LoVo (cell line): Measurements from ENCODE around the gene CASP5.
"Not testable (repeated sequence)": the region's sequence is repeated elsewhere in the genome, so short reads cannot be mapped to it uniquely, and the experiment has no call there.

Experiments
- DNase-seq: peaks from one replicate; pipeline ENCODE4 v3.0.0-alpha.2; 2016; ENCODE audit warnings: low spot score

Gene CASP5

DNA sequence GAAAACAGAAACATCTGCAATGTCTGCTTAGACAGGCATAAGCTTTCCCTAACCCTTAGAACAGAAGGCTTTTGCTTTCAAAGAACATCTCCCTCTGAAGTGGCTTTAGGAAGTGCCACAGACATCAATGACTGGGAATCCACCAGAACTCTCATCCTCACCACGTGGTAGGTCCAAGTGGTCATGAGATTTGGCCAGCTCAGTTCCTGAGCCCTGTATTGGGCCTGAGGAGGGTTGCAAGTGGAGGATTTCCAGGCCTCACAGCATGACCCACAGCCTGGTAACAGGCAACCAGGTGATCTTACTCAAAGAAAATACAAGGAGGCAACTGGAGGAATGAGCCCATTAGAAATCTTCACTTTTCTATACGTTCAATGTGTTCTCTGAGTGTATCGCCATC is 10.4 kb upstream of the CASP5 start:
- DNase-seq = no peak

DNA sequence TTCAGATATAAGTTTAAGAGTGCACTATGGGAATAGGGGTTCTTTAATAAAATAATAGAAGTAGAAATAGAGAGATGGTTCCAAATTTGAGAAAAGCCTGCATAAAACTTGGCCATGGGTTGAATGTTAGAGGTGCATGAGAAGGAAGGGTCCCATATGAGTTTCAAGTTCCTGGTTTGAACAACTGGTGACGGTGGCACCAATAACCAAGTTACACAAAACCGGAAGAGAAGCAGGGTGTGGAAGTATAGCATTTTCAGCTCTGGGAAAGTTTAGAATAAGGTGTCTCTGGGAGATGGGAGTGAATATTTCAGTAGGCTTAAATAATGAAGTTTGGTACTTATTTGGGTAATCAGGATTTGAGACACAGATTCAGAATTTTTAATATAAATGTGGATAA is 9.5 kb upstream of the CASP5 start:
- DNase-seq = no peak

- DNase-seq = no peak
These were observed 4.7 kb upstream of the CASP5 start for GRCh38 chr11:105027678-105028077.

DNA sequence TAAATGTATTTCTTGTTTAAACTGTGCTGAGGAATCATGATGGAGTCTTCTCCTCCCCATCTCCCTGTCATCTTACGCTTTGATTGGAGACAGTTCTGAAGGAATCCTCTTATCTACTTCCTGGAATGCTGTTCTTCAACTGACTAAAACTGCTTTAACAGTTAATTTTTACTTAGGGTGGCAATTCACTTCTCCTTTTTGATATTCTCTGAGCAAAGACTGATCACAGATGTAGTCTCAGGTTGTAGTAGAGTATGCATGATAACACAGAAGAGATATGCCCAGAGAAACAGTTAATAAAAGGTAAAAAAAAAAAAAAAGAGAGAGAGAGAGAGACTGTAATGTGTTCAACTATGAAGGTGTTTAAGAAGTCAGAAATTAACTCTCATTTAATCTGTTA is 1.4 kb upstream of the CASP5 start:
- no peak for DNase-seq

- no peak for DNase-seq
These were observed 441 bp downstream of the CASP5 start for GRCh38 chr11:105022527-105022926.

DNA sequence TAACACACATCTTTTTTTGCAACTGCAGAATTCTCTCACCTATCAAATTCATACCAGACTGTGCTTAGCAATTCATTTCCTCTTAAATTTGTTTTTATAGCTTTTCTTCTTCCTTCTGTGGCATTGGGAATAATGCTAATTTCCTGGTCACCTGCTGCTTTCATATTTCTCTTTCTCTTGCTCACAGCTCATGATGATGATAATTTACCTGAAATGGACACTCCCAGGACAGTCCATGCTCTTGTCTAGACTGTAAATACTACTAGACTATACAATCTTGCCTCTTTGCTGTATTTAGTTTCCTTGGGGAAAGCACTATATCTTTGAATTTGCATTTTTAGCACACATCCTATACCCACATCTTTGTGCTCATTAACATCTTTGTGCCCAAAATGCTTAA is 15.5 kb downstream of the CASP5 start:
- DNase-seq = no peak

DNA sequence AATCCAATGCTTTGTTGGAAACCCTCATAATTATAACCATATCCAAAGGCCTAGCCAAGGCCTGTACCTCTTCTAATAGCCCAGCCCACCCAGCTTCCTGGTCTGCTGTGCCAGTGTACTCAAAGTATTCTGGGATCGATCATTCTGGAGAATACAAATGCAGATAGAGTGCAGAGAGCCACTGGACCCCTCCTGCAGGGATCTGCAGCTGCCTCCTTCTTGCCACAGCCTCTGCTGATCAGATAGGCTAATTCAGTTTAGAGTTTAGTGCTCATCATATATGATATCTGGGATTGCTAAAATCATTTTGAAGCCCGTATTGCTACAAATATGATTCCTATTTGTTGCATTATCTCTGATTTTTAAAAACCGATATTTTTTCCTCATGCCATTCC is 17.5 kb downstream of the CASP5 start:
- DNase-seq = no peak

DNA sequence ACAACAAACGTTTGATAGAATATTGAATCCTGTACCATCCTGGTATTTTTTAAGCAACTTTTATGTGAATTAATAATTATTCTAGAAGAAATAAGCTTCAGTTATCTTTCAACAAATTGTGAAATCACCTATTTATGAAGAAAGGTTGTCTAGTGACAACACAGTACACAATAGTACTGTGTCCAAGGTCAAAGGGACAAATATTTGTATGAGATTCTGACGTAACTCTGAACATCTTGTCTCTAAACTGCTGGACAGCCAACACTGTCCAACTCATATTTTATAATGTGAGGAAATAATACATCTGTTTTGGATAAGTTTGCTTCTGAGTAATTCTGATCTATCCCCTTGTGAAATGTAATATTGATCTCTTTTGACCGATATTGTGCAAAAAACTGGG is 18.9 kb downstream of the CASP5 start:
- no peak for DNase-seq

DNA sequence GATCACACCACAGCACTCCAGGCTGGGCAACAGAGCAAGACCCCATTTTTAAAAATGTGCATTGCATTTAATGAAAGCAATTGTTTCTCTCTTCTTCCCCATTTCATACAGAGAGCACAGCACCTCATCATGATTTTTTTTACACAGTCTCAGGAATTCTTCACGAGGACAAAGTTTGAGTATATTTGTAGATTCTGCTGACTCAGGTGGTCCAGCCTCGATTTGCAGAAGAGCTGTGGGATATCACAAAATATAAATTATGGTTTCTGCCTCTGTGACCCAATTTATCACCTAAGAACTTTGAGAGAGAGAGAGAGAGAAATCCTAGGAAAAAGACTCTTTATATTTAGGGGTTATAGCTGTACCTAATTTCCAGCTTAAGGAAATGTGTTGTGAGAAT is 19.8 kb downstream of the CASP5 start:
- DNase-seq = no peak

DNA sequence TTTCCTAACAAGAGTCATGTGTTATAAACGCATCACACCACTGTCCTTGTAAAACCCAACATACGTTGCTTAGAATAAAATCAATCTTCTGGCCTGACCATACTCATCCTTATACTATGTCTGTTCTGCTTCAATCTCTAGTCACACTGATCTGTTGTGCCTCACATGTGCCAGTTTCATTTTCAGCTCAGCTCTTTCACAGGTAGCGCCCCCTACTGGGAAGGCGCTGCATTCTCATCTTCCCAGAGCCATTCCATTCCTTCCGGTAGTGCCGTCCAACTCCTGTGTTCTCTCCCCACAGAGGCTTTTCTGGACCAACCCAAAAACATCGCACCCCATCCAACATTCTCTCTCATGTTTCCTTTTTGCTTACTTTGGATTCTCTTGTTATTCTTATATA is 22.2 kb downstream of the CASP5 start:
- no peak for DNase-seq

- DNase-seq = no peak
These were observed 22.8 kb downstream of the CASP5 start for GRCh38 chr11:105000167-105000566.

DNA sequence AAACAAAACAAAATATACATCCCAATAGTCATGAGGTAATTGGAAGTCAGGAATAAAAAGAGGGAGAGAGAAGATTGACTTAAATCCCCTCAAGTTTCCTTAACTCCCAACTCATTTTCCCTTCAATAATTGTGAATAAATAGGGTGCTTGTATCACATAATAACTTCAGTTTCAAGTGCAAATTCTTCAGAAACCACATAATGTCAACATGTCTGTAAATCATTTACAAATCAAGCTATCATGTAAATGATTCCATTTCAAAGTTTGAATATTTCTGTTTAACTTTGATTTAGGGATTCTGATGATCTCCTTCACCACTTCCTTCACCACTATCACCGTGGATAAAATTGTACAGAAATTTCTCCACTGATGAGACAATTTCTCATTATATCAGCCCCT is 23.2 kb downstream of the CASP5 start:
- DNase-seq = no peak

DNA sequence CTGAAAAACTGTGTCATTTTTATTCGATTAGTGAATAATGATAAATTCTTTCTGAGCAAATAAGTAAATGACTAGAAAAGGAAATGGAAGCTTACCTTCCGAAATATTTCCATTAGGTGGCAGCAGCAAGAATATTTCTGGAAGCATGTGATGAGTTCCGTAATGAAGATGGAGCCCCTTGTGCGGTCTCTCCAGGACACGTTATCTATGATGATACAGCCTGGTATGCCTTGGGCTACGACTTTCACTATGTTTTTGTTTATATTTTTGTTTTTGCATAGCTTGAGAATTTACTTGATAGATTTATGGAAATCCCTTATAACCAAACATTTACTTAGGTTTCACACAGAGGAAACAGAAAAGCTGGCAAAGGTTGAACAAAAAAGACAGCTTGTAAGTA is 25.7 kb downstream of the CASP5 start:
- no peak for DNase-seq

DNA sequence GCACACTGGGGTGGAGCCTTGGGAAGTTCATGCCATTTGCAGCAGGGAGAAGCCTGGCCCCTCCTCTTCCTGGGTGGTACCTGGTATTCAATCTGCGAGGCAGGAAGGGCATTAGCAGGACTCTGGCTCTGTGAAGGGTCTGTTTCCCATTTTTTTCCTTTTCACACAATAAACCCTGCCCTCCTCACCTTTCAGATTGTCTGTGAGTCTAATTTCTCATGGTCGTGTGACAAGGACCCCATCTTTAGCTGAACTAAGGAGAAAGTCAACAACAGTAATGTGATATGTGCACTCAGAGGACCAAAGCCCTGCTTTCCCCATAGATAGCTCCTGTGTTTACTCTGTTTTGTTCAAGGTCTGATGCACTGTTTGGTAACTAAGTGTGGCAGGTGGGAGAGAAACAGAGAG is 28.0 kb downstream of the CASP5 start:
- no peak for DNase-seq

DNA sequence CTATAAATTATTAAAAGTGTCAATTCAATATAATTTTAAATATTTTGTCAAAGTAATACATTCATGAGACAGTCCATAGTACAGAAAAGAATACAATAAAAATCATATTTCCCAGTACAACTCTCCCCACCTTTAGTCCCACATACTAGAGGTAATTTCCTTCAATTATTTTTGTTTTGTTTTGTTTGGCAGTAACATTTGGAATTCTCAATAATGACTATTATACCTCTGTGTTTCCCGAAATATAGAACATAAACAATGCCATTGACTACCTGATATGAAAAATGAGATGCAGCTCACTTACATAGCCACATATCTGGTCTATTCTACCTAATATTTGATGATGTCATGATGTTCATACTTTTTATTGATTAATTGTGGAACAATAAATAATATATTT is 30.2 kb downstream of the CASP5 start:
- DNase-seq = no peak

- DNase-seq = no peak
These were observed 31.0 kb downstream of the CASP5 start for GRCh38 chr11:104991994-104992393.

- no peak for DNase-seq
These were observed 38.2 kb downstream of the CASP5 start for GRCh38 chr11:104984808-104985207.

- DNase-seq = no peak
These were observed 43.1 kb downstream of the CASP5 start for GRCh38 chr11:104979839-104980238.

GRCh38 chr11:104973616-104974015 is 49.4 kb downstream of the CASP5 start:
- no peak for DNase-seq

DNA sequence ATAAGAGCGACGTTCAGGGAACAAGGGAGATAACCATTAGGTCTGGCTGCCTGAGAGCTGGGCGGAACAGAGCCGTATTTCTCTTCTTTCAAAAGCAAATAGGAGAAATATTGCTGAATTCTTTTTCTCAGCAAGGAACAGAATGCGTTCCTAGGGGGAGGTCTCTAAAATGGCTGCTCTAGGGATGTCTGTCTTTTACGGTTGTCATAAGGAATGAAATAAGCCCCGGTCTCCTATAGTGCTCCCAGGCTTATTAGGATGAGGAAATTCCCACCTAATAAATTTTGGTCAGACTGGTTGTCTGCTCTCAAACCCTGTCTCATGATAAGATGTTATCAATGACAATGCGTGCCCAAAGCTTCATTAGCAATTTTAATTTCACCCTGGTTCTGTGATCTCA is 50.0 kb downstream of the CASP5 start:
- not testable (repeated sequence) for DNase-seq

- no peak for DNase-seq
These were observed 52.2 kb downstream of the CASP5 start for GRCh38 chr11:104970756-104971155.

GRCh38 chr11:104968856-104969776 is 53.9 kb downstream of the CASP5 start:
- no peak for DNase-seq

- peak; percentile 82 for DNase-seq
These were observed 54.6 kb downstream of the CASP5 start, which contains the start of gene CASP4 for GRCh38 chr11:104968355-104968855. Gene CASP4, minus strand, starts transcription at chr11:104968574. Its CDS starts 49 bp downstream, at chr11:104968525.
